HEK293T (cell line): ENCODE data around the gene LYZL6.

ENCODE experiments used
- ARNT ChIP-seq: fragments of 450-650 bp; IDR thresholded peaks from 2 replicates; pipeline ENCODE4 v1.6.1; 2017; ENCODE audit warnings: mild to moderate bottlenecking
- BHLHE40 ChIP-seq: fragments of 450-650 bp; IDR thresholded peaks from 2 replicates; pipeline ENCODE4 v1.6.1; 2016; ENCODE audit warnings: mild to moderate bottlenecking, moderate library complexity, borderline replicate concordance
- CTBP1 ChIP-seq: fragments of 450-650 bp; IDR thresholded peaks from 2 replicates; pipeline ENCODE4 v1.6.1; 2016; ENCODE audit warnings: borderline replicate concordance
- ELF4 ChIP-seq: fragments of 450-650 bp; IDR thresholded peaks from 2 replicates; pipeline ENCODE4 v1.6.1; 2017; ENCODE audit warnings: antibody characterized with exemption
- FOXA1 ChIP-seq: fragments of 450-650 bp; IDR thresholded peaks from 2 replicates; pipeline ENCODE4 v1.6.1; 2016; ENCODE audit warnings: mild to moderate bottlenecking
- FOXK2 ChIP-seq: fragments of 450-650 bp; IDR thresholded peaks from 2 replicates; pipeline ENCODE4 v1.6.1; 2016; ENCODE audit warnings: mild to moderate bottlenecking
- FOXM1 ChIP-seq: fragments of 450-650 bp; IDR thresholded peaks from 2 replicates; pipeline ENCODE4 v1.6.1; 2017; ENCODE audit warnings: mild to moderate bottlenecking, borderline replicate concordance
- HDGF ChIP-seq: fragments of 450-650 bp; IDR thresholded peaks from 2 replicates; pipeline ENCODE4 v1.6.1; 2017; ENCODE audit warnings: antibody characterized with exemption, borderline replicate concordance
- SP1 ChIP-seq: fragments of 450-650 bp; IDR thresholded peaks from 2 replicates; pipeline ENCODE4 v1.6.1; 2017
- SUZ12 ChIP-seq: fragments of 450-650 bp; IDR thresholded peaks from 2 replicates; pipeline ENCODE4 v1.6.1; 2016; ENCODE audit warnings: mild to moderate bottlenecking
- TARDBP ChIP-seq: fragments of 450-650 bp; IDR thresholded peaks from 2 replicates; pipeline ENCODE4 v1.6.1; 2016
- ZNF384 ChIP-seq: fragments of 450-650 bp; IDR thresholded peaks from 2 replicates; pipeline ENCODE4 v1.6.1; 2016
- TF ChIP-seq, protein P1 (sequence below): fragments of 450-650 bp; IDR thresholded peaks from 2 replicates; pipeline ENCODE4 v1.6.1; 2016

- no peak for TF ChIP-seq SP1
- no peak for TF ChIP-seq TARDBP
- no peak for TF ChIP-seq FOXM1
- TF ChIP-seq BHLHE40, result no peak
- TF ChIP-seq, protein P1, sequence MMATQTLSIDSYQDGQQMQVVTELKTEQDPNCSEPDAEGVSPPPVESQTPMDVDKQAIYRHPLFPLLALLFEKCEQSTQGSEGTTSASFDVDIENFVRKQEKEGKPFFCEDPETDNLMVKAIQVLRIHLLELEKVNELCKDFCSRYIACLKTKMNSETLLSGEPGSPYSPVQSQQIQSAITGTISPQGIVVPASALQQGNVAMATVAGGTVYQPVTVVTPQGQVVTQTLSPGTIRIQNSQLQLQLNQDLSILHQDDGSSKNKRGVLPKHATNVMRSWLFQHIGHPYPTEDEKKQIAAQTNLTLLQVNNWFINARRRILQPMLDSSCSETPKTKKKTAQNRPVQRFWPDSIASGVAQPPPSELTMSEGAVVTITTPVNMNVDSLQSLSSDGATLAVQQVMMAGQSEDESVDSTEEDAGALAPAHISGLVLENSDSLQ, result no peak
- TF ChIP-seq ARNT, result no peak
- no peak for TF ChIP-seq HDGF
- TF ChIP-seq FOXK2, result no peak
- no peak for TF ChIP-seq CTBP1
- no peak for TF ChIP-seq SUZ12
- TF ChIP-seq ZNF384, result no peak
- no peak for TF ChIP-seq FOXA1
- no peak for TF ChIP-seq ELF4
These were observed 19.9 kb downstream of the LYZL6 start for GRCh38 chr17:35923609-35924114.
